T-helper 2 cell (primary cell): ENCODE results near the gene CMTM5.

Experiments used
- DNase-seq, 5 experiments: peaks; one replicate each; pipeline versions ENCODE4 v3.0.0 to v3.0.0-alpha.2; 2012 to 2022

Gene CMTM5

GRCh38 chr14:23358553-23359166 lies 18.2 kb upstream of the CMTM5 start:
- DNase-seq = no peak

- DNase-seq = no peak
Measured at GRCh38 chr14:23359167-23359626, 17.6 kb upstream of the CMTM5 start.

- no peak for DNase-seq
Measured at GRCh38 chr14:23359722-23360447, 17.0 kb upstream of the CMTM5 start.

- DNase-seq = no peak
Measured at GRCh38 chr14:23360496-23360895, 16.4 kb upstream of the CMTM5 start.

GRCh38 chr14:23361320-23361719 lies 15.5 kb upstream of the CMTM5 start:
- DNase-seq = no peak

GRCh38 chr14:23361763-23362162 lies 15.1 kb upstream of the CMTM5 start:
- no peak for DNase-seq

- no peak for DNase-seq
Measured at GRCh38 chr14:23362200-23362599, 14.6 kb upstream of the CMTM5 start.

- DNase-seq = no peak
Measured at GRCh38 chr14:23364164-23365035, 12.4 kb upstream of the CMTM5 start.

- no peak for DNase-seq
Measured at GRCh38 chr14:23365036-23365731, 11.7 kb upstream of the CMTM5 start, which contains the start of gene EFS. Gene EFS, minus strand, starts transcription at chr14:23365172. Its CDS starts 147 bp downstream, at chr14:23365025.

- no peak for DNase-seq
Measured at GRCh38 chr14:23365732-23366425, 11.0 kb upstream of the CMTM5 start.

- DNase-seq = no peak
Measured at GRCh38 chr14:23366426-23366921, 10.4 kb upstream of the CMTM5 start.

- DNase-seq = no peak
Measured at GRCh38 chr14:23370221-23370620, 6.6 kb upstream of the CMTM5 start.

- DNase-seq = no peak
Measured at GRCh38 chr14:23371865-23372264, 5.0 kb upstream of the CMTM5 start.

GRCh38 chr14:23372509-23372908 lies 4.3 kb upstream of the CMTM5 start, which contains the start of gene IL25:
Gene IL25, plus strand, starts transcription at chr14:23372809.
- no peak for DNase-seq

- DNase-seq = no peak
Measured at GRCh38 chr14:23373041-23373440, 3.8 kb upstream of the CMTM5 start.

- DNase-seq = no peak
Measured at GRCh38 chr14:23375527-23376251, 1.2 kb upstream of the CMTM5 start.

- DNase-seq = no peak
Measured at GRCh38 chr14:23377198-23377550, 328 bp downstream of the CMTM5 start.

- DNase-seq = no peak
Measured at GRCh38 chr14:23377573-23378563, 1.0 kb downstream of the CMTM5 start.

- DNase-seq = no peak
Measured at GRCh38 chr14:23378612-23379220, 1.9 kb downstream of the CMTM5 start.
